ENCODE data around the gene MROH2A.

MROH2A gene

GRCh38 chr2:233761040-233761769 lies 16.9 kb upstream of the MROH2A start:
- no peak for DNase-seq

- DNase-seq, result no peak
Measured at GRCh38 chr2:233764264-233764663, 13.9 kb upstream of the MROH2A start.

- no peak for DNase-seq
Measured at GRCh38 chr2:233764761-233765160, 13.4 kb upstream of the MROH2A start.

DNA sequence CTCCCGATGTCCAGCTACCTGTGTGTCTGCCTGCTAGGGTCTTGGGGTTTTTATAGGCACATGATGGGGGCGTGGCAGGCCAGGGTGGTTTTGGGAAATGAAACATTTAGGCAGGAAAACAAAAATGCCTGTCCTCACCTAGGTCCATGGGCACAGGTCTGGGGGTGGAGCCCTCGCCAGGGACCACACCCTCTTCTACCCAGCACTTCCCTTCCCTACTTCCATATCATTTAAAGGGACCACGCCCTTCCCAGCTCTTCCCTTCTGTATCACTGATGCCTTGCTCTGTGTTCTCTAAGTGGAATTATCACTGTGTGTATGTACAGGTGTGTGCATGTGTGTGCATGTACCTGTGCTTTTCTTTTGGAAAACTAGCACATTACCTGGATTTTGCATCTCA lies 11.7 kb upstream of the MROH2A start:
- no peak for DNase-seq

- DNase-seq, result no peak
Measured at GRCh38 chr2:233768076-233768475, 10.1 kb upstream of the MROH2A start.

DNA sequence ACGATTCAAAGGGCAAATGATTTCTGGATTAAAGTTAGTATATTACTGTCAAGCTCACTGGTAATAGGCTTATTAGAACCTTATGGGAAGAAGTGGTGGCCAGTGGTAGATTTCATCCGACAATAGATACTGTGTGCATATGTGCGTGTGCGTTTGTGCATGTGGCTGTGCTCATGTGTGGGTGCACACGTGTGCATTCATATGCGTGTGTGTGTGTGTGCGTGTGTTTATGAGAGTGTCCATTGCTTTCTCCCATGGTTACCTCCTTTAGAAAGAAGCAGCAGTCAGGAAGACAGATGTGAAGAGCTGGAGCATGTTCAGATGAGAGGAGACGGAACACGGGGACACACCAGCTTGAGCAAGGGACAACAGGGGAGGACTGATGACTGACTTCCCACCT lies 8.9 kb upstream of the MROH2A start:
- no peak for DNase-seq

DNA sequence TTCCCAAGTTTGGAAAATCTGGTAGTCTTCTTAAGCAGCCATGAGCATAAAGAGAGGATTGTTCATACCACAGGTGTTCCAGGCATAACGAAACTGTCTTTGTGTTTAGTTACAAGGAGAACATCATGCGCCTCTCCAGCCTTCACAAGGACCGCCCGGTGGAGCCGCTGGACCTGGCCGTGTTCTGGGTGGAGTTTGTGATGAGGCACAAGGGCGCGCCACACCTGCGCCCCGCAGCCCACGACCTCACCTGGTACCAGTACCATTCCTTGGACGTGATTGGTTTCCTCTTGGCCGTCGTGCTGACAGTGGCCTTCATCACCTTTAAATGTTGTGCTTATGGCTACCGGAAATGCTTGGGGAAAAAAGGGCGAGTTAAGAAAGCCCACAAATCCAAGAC lies 6.0 kb upstream of the MROH2A start:
- no peak for DNase-seq

- no peak for DNase-seq
Measured at GRCh38 chr2:233772583-233772982, 5.5 kb upstream of the MROH2A start.

DNA sequence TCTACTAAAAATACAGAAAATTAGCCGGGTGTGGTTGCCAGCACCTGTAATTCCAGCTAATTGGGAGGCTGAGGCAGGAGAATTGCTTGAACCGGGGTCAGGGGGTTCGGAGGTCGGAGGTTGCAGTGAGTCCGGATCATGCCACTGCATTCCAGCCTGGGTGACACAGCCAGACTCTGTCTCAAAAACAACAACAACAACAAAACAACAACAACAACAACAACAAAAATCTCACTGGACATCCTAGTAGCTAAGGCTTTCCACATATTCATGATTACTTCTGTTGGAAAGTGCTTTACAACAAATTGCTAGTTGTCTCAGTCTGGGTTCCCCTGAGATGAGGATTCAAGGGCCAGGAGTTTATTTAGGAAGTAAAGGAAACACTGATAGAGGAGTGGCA lies 4.3 kb upstream of the MROH2A start:
- DNase-seq, result no peak

- no peak for DNase-seq
Measured at GRCh38 chr2:233775414-233775813, 2.7 kb upstream of the MROH2A start.

- no peak for DNase-seq
Measured at GRCh38 chr2:233779722-233780121, 1.6 kb downstream of the MROH2A start.

DNA sequence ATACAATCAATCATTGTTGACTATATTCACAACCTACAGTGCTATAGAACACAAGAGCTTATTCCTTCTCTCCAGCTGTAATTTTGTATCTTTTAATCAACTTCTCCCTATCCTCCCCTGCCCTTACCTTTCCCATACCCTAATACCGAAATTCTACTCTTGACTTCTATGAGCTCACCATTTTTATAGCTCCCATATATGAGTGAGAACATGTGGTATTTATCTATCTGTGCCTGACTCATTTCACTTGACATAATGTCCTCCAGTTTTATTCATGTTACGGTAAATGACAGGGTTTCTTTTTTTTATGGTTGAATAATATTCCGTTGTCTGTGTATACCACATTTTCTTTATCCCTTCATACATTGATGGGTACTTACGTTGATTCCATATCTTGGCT lies 2.6 kb downstream of the MROH2A start:
- DNase-seq, result no peak

DNA sequence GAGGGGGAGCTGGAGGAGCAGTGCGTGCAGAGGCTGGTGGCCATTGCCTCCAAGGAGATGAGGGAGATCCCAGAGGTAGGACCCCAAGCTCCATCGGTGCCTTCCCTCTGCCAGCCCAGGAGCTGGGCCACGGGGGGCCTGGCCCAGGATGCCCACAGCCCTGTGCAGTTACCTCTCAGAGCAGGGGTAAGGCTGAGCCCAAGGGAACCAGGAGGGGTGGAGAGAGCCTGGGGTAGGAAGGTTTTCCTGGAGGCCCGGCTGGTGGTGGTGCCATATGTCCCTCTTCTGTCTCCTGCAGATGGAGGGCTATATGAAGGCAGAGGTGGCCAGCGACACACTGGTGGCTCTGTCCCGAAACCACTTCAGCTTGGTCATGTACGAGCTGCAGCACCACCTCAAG lies 11.4 kb downstream of the MROH2A start:
- no peak for DNase-seq

DNA sequence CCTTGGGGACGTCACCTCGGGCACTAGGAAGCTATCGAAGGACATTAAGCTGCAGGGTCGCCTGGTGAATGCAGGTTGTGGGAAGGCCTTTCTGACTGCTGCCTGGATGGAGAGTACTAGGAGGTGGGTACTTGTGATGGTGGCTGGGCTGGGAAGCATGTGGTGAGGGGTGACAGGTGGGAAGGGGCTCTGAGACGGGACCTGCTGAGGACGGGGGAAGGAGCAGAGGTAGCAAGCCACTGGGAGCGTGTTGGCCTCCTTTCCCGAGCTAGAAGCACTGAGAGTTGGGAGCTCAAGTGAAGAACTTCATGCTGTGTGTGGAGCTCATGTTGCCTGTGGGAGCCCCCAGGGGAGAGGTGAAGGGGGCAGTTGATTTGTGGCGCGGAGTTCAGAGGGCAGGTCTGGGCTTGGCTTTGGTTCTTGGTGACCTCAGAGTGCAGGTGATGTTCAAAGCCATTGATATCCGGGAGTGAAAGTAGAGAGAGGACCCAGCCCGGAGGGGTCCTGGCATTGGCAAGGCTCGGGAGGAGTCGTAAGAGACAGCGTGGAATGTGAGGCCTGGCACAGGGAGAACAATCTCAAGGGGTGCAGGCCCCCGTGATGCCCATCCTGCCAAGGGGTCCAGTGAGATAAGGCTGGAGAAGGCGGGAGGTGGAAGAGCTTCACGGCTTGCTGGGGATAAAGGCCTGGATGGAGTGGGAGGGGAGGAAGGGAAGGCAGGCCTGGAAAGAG lies 13.2 kb downstream of the MROH2A start:
- DNase-seq, result no peak

- no peak for DNase-seq
Measured at GRCh38 chr2:233791883-233792329, 13.8 kb downstream of the MROH2A start.

- no peak for DNase-seq
Measured at GRCh38 chr2:233792720-233793119, 14.6 kb downstream of the MROH2A start.

- no peak for DNase-seq
Measured at GRCh38 chr2:233793465-233794127, 15.5 kb downstream of the MROH2A start.

DNA sequence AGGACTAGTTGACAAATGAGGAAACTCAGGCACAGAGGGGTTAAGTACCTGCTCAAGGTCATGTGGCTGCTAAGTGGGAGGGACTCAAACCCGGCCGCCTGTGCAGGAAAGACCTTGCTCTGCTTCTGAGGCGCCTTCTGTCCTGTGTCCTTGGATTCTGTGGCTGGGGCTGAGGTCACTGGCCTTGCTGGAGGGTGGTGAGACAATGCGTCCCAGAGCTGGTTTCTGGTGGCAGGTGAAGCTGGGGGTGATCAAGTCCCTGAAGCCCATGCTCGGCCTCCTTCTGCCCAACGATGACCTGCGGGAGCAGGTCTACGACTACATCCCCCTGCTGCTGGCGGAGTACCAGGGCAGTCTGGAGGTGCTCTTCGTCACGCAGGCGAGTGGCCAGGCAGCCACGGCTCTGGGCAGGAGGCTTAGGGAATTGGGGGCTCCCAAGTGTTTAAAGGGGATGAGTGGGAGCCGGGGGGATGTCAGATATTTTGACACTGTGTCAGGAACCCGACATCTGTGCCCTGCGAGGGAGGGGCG lies 16.1 kb downstream of the MROH2A start:
- no peak for DNase-seq

DNA sequence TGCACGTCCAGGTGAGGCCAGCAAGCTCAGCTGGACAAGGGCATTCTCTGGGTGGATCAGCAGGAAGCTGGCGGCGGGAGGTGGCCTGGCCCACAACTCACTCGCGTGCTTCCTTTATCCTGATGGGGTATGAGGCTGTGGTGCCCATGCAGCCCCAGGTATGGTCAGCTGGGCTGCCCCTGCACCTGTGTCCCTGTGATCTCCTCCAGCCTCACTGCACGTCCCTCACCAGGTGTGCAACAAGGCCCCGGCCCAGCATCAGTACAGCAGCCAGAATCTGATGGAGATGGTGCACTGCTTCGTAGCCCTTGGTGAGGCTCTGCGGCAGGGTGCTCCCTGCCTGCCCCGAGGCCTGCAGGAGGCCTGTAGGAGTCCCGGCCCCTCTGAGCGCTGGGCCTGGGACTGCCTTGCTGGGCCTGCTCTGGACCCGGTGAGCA lies 17.6 kb downstream of the MROH2A start:
- no peak for DNase-seq

DNA sequence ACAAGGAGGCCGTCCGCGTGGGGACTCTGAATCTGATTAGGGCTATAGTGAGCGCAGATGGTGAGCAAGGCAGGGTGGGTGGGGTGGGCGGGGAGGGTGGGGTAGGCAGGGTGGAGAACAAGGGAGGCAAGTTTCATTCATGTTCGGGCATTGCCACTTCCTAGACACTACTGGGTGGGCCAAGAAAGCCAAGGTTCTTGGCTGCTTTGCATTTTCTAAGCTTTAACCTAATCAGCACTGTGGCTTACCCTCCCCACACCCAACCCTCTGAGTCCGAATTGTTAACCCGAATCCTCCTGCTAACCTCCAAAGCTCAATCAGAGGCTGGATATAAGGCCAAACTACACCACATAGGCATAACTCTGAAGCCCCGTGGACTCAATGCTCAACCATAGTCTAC lies 18.1 kb downstream of the MROH2A start:
- peak in 1 of 56 donors; percentile 15 for DNase-seq

- no peak for DNase-seq
Measured at GRCh38 chr2:233798335-233799086, 20.4 kb downstream of the MROH2A start.
